HepG2 (cell line): ENCODE results near the gene GRIN3B.

Source experiments
- CC2D1A ChIP-seq: sonication (generic); formaldehyde crosslinking; IDR thresholded peaks from 2 replicates; pipeline ENCODE4 v1.8.1; 2023; ENCODE audit warnings: mild to moderate bottlenecking, missing genetic modification reagents
- GTF2F1 ChIP-seq: fragments of 150-350 bp; IDR thresholded peaks from 2 replicates; pipeline ENCODE4 v1.6.1; 2014; ENCODE audit warnings: low read length
- HDAC2 ChIP-seq: sonication (generic); formaldehyde crosslinking; IDR thresholded peaks from 2 replicates; pipeline ENCODE4 v1.4.0; 2020; ENCODE audit warnings: missing genetic modification reagents
- NFRKB ChIP-seq: fragments of 450-650 bp; IDR thresholded peaks from 2 replicates; pipeline ENCODE4 v1.6.1; 2017
- TCF12 ChIP-seq, 2 experiments: fragments of 450-650 bp in 1 of 2; sonication (generic) in 1 of 2; formaldehyde crosslinking in 1 of 2; IDR thresholded peaks; 2 replicates each; pipeline versions ENCODE4 v1.6.1 to v1.8.0; 2017 to 2022; ENCODE audit warnings: antibody characterized with exemption in 1 of 2, mild to moderate bottlenecking in 1 of 2, missing genetic modification reagents in 1 of 2, moderate library complexity in 1 of 2
- TCF7L2 ChIP-seq: IDR thresholded peaks from 2 replicates; pipeline ENCODE4 v1.6.1; 2011; ENCODE audit warnings: mild to moderate bottlenecking, low read depth, low read length, moderate library complexity
- ZNF652 ChIP-seq: IDR thresholded peaks from 2 replicates; pipeline ENCODE4 v1.6.1; 2016; ENCODE audit warnings: low read depth, borderline replicate concordance
- ZNF768 ChIP-seq: sonication (generic); formaldehyde crosslinking; IDR thresholded peaks from 2 replicates; pipeline ENCODE4 v1.4.0; 2020; ENCODE audit warnings: missing genetic modification reagents
- TF ChIP-seq, protein P1 (sequence below): sonication (generic); formaldehyde crosslinking; IDR thresholded peaks from 2 replicates; pipeline ENCODE4 v1.5.0; 2020; ENCODE audit warnings: missing genetic modification reagents
- TF ChIP-seq, protein P2 (sequence below), 2 experiments: IDR thresholded peaks; 2 replicates each; pipeline ENCODE4 v1.6.1; 2011 to 2012; ENCODE audit warnings: low read length in 2 of 2, borderline replicate concordance in 1 of 2, low read depth in 1 of 2, mild to moderate bottlenecking in 1 of 2, moderate library complexity in 1 of 2
- TF ChIP-seq, protein P3 (sequence below): IDR thresholded peaks from 2 replicates; pipeline ENCODE4 v1.6.1; 2012; ENCODE audit warnings: inconsistent platforms

DNA sequence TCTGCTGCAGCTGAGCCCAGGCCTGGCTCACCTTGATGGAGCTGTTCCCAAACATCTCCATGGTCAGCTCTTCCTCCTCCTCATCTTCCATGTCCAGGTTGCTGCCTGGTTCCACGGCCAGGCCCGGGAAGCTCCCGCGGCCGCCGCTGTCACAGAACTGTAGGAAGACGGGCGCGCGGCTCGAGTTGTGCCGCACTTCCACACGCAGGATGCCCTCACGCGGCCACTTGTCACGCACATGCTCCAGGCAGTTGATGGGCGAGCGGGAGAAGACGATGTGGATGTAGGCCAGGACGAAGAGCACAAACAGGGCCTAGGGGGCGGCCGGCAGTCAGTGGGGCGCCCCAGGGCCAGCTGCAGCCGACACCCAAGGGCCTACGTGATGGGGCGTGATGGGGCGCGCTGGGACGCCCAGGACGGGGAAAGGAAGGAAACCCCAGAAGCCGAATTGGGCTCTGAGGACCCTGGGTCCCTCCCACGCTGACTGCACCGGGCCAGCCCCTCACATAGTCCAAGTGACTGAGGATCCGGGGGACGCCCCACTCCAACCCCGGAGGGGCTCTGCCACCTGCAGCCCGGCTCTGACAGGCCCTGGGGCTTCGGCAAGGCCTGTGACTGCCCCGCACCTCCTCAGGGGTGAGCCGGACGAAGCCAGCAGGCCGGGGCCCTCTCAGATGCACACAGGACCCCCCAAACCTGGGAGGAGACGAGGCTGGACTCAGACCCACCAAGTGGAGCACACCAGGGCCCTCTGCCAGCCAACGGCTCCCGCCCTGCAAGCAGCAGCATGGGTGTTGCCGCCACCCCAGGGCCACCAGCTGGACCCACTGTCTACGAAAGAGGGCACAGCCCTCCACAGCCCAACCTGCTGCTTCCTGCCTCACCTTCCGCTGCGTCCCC lies 14.2 kb downstream of the GRIN3B start:
- TF ChIP-seq, protein P1, sequence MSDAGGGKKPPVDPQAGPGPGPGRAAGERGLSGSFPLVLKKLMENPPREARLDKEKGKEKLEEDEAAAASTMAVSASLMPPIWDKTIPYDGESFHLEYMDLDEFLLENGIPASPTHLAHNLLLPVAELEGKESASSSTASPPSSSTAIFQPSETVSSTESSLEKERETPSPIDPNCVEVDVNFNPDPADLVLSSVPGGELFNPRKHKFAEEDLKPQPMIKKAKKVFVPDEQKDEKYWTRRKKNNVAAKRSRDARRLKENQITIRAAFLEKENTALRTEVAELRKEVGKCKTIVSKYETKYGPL: no peak
- TF ChIP-seq, protein P2, sequence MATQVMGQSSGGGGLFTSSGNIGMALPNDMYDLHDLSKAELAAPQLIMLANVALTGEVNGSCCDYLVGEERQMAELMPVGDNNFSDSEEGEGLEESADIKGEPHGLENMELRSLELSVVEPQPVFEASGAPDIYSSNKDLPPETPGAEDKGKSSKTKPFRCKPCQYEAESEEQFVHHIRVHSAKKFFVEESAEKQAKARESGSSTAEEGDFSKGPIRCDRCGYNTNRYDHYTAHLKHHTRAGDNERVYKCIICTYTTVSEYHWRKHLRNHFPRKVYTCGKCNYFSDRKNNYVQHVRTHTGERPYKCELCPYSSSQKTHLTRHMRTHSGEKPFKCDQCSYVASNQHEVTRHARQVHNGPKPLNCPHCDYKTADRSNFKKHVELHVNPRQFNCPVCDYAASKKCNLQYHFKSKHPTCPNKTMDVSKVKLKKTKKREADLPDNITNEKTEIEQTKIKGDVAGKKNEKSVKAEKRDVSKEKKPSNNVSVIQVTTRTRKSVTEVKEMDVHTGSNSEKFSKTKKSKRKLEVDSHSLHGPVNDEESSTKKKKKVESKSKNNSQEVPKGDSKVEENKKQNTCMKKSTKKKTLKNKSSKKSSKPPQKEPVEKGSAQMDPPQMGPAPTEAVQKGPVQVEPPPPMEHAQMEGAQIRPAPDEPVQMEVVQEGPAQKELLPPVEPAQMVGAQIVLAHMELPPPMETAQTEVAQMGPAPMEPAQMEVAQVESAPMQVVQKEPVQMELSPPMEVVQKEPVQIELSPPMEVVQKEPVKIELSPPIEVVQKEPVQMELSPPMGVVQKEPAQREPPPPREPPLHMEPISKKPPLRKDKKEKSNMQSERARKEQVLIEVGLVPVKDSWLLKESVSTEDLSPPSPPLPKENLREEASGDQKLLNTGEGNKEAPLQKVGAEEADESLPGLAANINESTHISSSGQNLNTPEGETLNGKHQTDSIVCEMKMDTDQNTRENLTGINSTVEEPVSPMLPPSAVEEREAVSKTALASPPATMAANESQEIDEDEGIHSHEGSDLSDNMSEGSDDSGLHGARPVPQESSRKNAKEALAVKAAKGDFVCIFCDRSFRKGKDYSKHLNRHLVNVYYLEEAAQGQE (IDR thresholded peaks at IDR 0.05; ENCODE audit: borderline replicate concordance in 1 of 2, low read depth in 1 of 2, low read length in 2 of 2): no peak
- no peak for TF ChIP-seq CC2D1A (CRISPR knock-in tag)
- no peak for TF ChIP-seq TCF12 (IDR thresholded peaks at IDR 0.05)
- TF ChIP-seq TCF12 (CRISPR knock-in tag; IDR thresholded peaks at IDR 0.05): no peak
- TF ChIP-seq NFRKB: no peak
- no peak for TF ChIP-seq TCF7L2
- TF ChIP-seq HDAC2: no peak
- TF ChIP-seq ZNF652: no peak
- no peak for TF ChIP-seq GTF2F1
- TF ChIP-seq, protein P3, sequence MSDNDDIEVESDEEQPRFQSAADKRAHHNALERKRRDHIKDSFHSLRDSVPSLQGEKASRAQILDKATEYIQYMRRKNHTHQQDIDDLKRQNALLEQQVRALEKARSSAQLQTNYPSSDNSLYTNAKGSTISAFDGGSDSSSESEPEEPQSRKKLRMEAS: no peak
- TF ChIP-seq ZNF768 (CRISPR knock-in tag): no peak
